A549 (cell line): ENCODE results near the gene KEAP1.

Source experiments
- BHLHE40 ChIP-seq: IDR thresholded peaks from 2 replicates; pipeline ENCODE4 v1.6.1; 2012; ENCODE audit warnings: low read depth, low read length, inconsistent platforms
- CTCF ChIP-seq: fragments of >200 bp; sonication (Bioruptor Twin); formaldehyde crosslinking; IDR thresholded peaks from 3 replicates; pipeline ENCODE4 v1.5.1; 2016
- ESRRA ChIP-seq: fragments of 150-350 bp; IDR thresholded peaks from 2 replicates; pipeline ENCODE4 v1.6.1; 2014; ENCODE audit warnings: mild to moderate bottlenecking, low read length, borderline replicate concordance
- MAX ChIP-seq: IDR thresholded peaks from 2 replicates; pipeline ENCODE4 v1.6.1; 2012
- POLR2A ChIP-seq: IDR thresholded peaks from 2 replicates; pipeline ENCODE4 v1.6.1; 2012; ENCODE audit warnings: mild to moderate bottlenecking, low read length
- RFX5 ChIP-seq: fragments of 450-650 bp; IDR thresholded peaks from 2 replicates; pipeline ENCODE4 v1.7.1; 2014; ENCODE audit warnings: antibody characterized with exemption, mild to moderate bottlenecking, moderate library complexity

- TF ChIP-seq CTCF (no peak), POLR2A (no peak), RFX5 (no peak), BHLHE40 (no peak), MAX (no peak), ESRRA (no peak)
Measured at GRCh38 chr19:10467104-10467706, 36.0 kb downstream of the KEAP1 start.
